Small intestine (tissue), 7 donors: Measurements from ENCODE around the gene INPP5F. TPM values are rescaled to one million over a fixed set of nuclear protein-coding genes. Genes with fewer than 3 reads are reported as not detected.
"Not testable (repeated sequence)": the region's sequence is repeated elsewhere in the genome, so short reads cannot be mapped to it uniquely, and the experiment has no call there.

Experiments used
- DNase-seq, 2 donors: peaks; one replicate each; pipeline versions ENCODE4 v3.0.0 to v3.0.0-alpha.2; 2013
- FAIRE-seq: peaks from 2 replicates; lab custom pipeline; 2012; peaks lifted over from hg19 to GRCh38; lab: Jason Lieb, UNC
- H3K27ac ChIP-seq, 3 donors: one replicate each; pipeline ENCODE4 v1.5.1; 2013; ENCODE audit warnings: low read length in 2 of 3, mild to moderate bottlenecking in 2 of 3, control low read depth in 1 of 3, inconsistent platforms in 1 of 3, low read depth in 1 of 3, moderate library complexity in 1 of 3
- H3K27me3 ChIP-seq, 3 donors: one replicate each; pipeline ENCODE4 v1.6.1; 2013; ENCODE audit warnings: low read length in 3 of 3, inconsistent platforms in 1 of 3; ENCODE audit not compliant: control insufficient read depth in 3 of 3, insufficient read depth in 3 of 3
- H3K36me3 ChIP-seq, 3 donors: one replicate each; pipeline ENCODE4 v1.6.1; 2013; ENCODE audit warnings: low read length in 3 of 3, inconsistent platforms in 1 of 3, low read depth in 1 of 3, mild to moderate bottlenecking in 1 of 3, moderate library complexity in 1 of 3; ENCODE audit not compliant: control insufficient read depth in 3 of 3, insufficient read depth in 2 of 3
- H3K4me1 ChIP-seq, 3 donors: one replicate each; pipeline ENCODE4 v1.6.1; 2013; ENCODE audit warnings: low read length in 2 of 3, inconsistent platforms in 1 of 3, low read depth in 1 of 3, mild to moderate bottlenecking in 1 of 3, moderate library complexity in 1 of 3; ENCODE audit not compliant: control insufficient read depth in 3 of 3, insufficient read depth in 2 of 3
- H3K4me3 ChIP-seq, 3 donors: one replicate each; pipeline ENCODE4 v1.5.1; 2013; ENCODE audit warnings: low read length in 3 of 3, control low read depth in 1 of 3, inconsistent platforms in 1 of 3, low read depth in 1 of 3, mild to moderate bottlenecking in 1 of 3, moderate library complexity in 1 of 3
- H3K9me3 ChIP-seq, 2 donors: one replicate each; pipeline ENCODE4 v1.6.1; 2013; ENCODE audit warnings: low read depth in 1 of 2, low read length in 1 of 2; ENCODE audit not compliant: control insufficient read depth in 2 of 2, insufficient read depth in 1 of 2
- WGBS, 3 donors: extraction: QIAGEN DNeasy Blood & Tissue Kit; methylation state at CpG; one replicate each; pipeline ENCODE4 v1.1.7; 2013; 5-methylcytosine and 5-hydroxymethylcytosine counted together
- polyA plus RNA-seq, 4 donors: library from polyadenylated mRNA; stranded (reverse) in 3 of 4; unstranded in 1 of 4; fragments of 200-250 nt in 3 of 4; fragments of 120-200 nt in 1 of 4; gene quantifications; one replicate each; pipeline versions ENCODE4 v1.2.1 to v1.2.3, GENCODE V29; 2013
- donor health status: healthy with polysubstance abuse.
- donor health status: control.
- donor health status: control.
- donor health status: Bipolar disorder and iron deficiency.
- donor health status: healthy.

The INPP5F gene
- polyA plus RNA-seq, 4 donors, result 3.5 to 14.1 (median 5.2) TPM

GRCh38 chr10:119869398-119869797 lies 143.5 kb downstream of the INPP5F start:
- H3K9me3 ChIP-seq, H3K27ac ChIP-seq, H3K4me1 ChIP-seq, H3K4me3 ChIP-seq, FAIRE-seq, H3K27me3 ChIP-seq, DNase-seq, H3K36me3 ChIP-seq: not testable (repeated sequence)
- 78 to 81% (median 80%) methylated on average over 4 of the region's 4 CpGs for WGBS, 3 donors

DNA sequence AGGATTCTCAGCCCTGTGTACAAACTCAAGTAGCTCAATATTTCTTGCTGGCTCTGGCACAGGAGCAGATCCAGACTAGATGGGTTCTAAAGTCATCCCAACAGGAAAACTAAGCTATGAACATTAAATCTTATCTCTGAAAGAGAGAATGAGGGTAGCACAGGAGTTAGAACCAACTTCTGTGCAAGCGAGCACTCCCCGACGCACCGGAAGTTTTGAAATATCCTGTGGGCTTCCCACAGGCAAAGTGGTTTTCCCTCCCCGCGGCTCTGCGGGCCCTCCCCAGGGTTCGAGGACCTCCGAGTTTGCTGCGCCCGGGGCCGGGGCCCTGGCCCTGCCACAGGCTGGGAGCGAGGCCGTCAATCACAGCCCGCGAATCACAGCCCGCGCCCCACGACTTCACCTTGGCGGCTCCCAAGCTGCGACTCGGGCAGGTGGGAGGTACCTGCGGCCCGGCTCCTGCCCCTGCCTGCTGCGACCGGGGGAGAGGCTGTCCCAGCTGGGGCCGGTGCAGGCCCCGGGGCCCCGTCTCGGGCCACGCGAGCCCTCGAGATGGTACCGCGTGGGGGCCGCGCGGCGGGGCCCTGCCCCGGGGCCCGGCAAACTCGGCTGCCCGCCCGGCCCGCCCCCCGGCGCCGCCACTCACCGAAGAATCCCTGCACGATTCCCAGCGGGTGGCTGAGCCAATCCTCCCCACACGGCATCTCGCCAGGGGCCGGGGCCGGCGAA lies 146.2 kb downstream of the INPP5F start:
- WGBS, 3 donors, result 0 to 1% (median 0%) methylated on average over 28 to 56 of the region's 56 CpGs
- Histone ChIP-seq H3K36me3 (no peaks in the 10 kb centered on the region), H3K4me1 (peaks cover 3 to 6% (median 3%) of the 10 kb centered on the region in 3 donors), H3K4me3 (peak overlapping the region; percentile 88 to 97 (median 94)), H3K9me3 (no peaks in the 10 kb centered on the region), H3K27ac (peak overlapping the region; percentile 74 to 92 (median 82)), H3K27me3 (no peaks in the 10 kb centered on the region)
- peak; percentile 66 to 85 for DNase-seq
- no peak for FAIRE-seq

DNA sequence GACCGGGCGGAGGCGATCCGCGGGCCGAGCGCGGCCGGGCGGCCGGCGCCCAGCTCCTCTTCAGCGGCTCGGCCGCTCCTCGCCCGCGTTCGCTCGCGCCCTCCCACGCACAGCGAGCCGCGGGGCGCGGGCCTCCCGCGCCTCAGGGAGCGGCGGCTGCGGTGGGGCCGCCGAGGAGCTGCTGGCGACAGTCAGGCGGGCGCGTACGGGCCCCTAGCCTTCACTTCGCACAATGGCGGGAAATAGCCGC lies 146.7 kb downstream of the INPP5F start, which contains the start of gene MCMBP:
Gene MCMBP, minus strand, starts transcription at position 234 of the 250 bp plus-strand sequence. CDS start 259 bp downstream, outside the sequence.
- DNase-seq, result no peak
- no peaks in the 10 kb centered on the region for H3K36me3 ChIP-seq
- no peaks in the 10 kb centered on the region for H3K27me3 ChIP-seq
- 0 to 1% (median 1%) methylated on average over 36 to 42 of the region's 42 CpGs for WGBS, 3 donors
- peaks cover 3 to 6% (median 3%) of the 10 kb centered on the region in 3 donors for H3K4me1 ChIP-seq
- peak within 1 kb of the TSS; percentile 88 to 97 (median 94) for H3K4me3 ChIP-seq
- no peak for FAIRE-seq
- no peaks in the 10 kb centered on the region for H3K9me3 ChIP-seq
- peak within 1 kb of the TSS; percentile 74 to 93 (median 92) for H3K27ac ChIP-seq

GRCh38 chr10:119872860-119873681 lies 147.2 kb downstream of the INPP5F start:
- WGBS, 3 donors, result 0 to 1% (median 1%) methylated on average over 58 to 75 of the region's 75 CpGs
- peak overlapping the region; percentile 74 to 93 (median 92) for H3K27ac ChIP-seq
- FAIRE-seq, result no peak

DNA sequence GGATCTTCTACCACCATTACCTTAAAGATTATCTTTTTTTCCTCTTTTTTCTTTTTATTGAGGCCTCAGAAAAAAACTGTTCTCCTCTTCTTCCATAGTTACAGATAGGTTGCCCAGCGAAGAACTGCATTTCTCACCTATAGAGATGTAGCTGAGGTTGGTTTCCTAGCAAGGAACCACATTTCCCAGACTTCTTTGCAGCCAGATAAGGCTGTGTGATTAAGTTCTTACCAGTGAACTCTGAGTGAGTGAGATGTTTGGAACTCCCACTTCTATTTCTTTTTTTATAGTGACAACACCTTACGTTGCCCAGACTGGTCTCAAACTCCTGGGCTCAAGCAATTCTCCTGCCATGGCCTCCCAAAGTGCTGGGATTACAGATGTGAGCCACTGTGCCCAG lies 152.7 kb downstream of the INPP5F start:
- DNase-seq (peak in 1 of 2 donors; percentile 16), FAIRE-seq (no peak)
- no peaks in the 10 kb centered on the region for H3K27me3 ChIP-seq
- 44 to 62% (median 51%) methylated on average over 2 of the region's 2 CpGs for WGBS, 3 donors
- H3K27ac ChIP-seq, result no peak overlapping the region
- no peaks in the 10 kb centered on the region for H3K9me3 ChIP-seq
- peaks cover 0 to 5% (median 3%) of the 10 kb centered on the region in 3 donors for H3K4me1 ChIP-seq
- H3K4me3 ChIP-seq, result no peak overlapping the region
- no peaks in the 10 kb centered on the region for H3K36me3 ChIP-seq

More at GRCh38 chr10:119872860-119873681, 147.2 kb downstream of the INPP5F start:
- Histone ChIP-seq H3K36me3 (no peaks in the 10 kb centered on the region), H3K9me3 (no peaks in the 10 kb centered on the region), H3K27me3 (no peaks in the 10 kb centered on the region), H3K4me1 (peaks cover 3 to 6% (median 3%) of the 10 kb centered on the region in 3 donors), H3K4me3 (peak overlapping the region; percentile 88 to 97 (median 94))
- DNase-seq, result peak; percentile 83 to 96

Other genes starting within 250 kb of the INPP5F start
- 10 to 100 TPM in 3 of 4 donors, 1 to 10 TPM in 1; 9.6 to 77.8 (median 41.1) TPM for gene RGS10, start 183.3 kb upstream of the INPP5F start, polyA plus RNA-seq
- 100 to 1,000 TPM in 1 of 4 donors, 10 to 100 TPM in 3; 43.8 to 109 (median 50.9) TPM for gene TIAL1, start 129.1 kb upstream of the INPP5F start, polyA plus RNA-seq
- gene BAG3, start 74.7 kb upstream of the INPP5F start, polyA plus RNA-seq, result 10 to 100 TPM in 2 of 4 donors, 1 to 10 TPM in 2; 6.5 to 15.3 (median 10.3) TPM
- gene MCMBP, start 146.8 kb downstream of the INPP5F start, polyA plus RNA-seq, result 10 to 100 TPM; 21.5 to 37.6 (median 25.8) TPM
- gene SEC23IP, start 166.7 kb downstream of the INPP5F start, polyA plus RNA-seq, result 10 to 100 TPM in 2 of 4 donors, 1 to 10 TPM in 2; 7.8 to 42.0 (median 9.8) TPM